Ovary (tissue), 10 donors: ENCODE data around the gene KRTAP10-12. TPM values are rescaled to one million over a fixed set of nuclear protein-coding genes. Genes with fewer than 3 reads are reported as not detected.
"Not testable (repeated sequence)": the region's sequence is repeated elsewhere in the genome, so short reads cannot be mapped to it uniquely, and the experiment has no call there.

Experiments
- DNase-seq, 5 donors: peaks; one replicate each; pipeline ENCODE4 v3.0.0-alpha.2; 2019 to 2020
- H3K27ac ChIP-seq, 2 donors: fragments of 200-600 bp; one replicate each; pipeline versions ENCODE4 v1.5.1 to v1.8.0; 2019 to 2022
- H3K27me3 ChIP-seq: fragments of 200-600 bp; one replicate; pipeline ENCODE4 v1.8.0; 2022
- H3K36me3 ChIP-seq: fragments of 200-600 bp; sonication (generic); one replicate; pipeline ENCODE4 v1.5.1; 2019
- H3K4me1 ChIP-seq: one replicate; pipeline ENCODE4 v1.8.1; 2013; ENCODE audit warnings: mild to moderate bottlenecking, moderate library complexity; ENCODE audit not compliant: insufficient read depth
- H3K4me3 ChIP-seq: fragments of 200-600 bp; sonication (generic); one replicate; pipeline ENCODE4 v1.5.1; 2017
- H3K9me3 ChIP-seq, 2 donors: fragments of 200-600 bp in 1 of 2; sonication (generic) in 1 of 2; one replicate each; pipeline versions ENCODE4 v1.5.1 to v1.8.1; 2013 to 2019; ENCODE audit warnings: mild to moderate bottlenecking in 1 of 2, moderate library complexity in 1 of 2
- CTCF ChIP-seq, 3 donors: fragments of 450-650 bp in 2 of 3; fragments of 200-600 bp in 1 of 3; IDR thresholded peaks; one replicate each; pipeline versions ENCODE4 v1.5.1 to v1.8.0; 2016 to 2022; ENCODE audit warnings: antibody characterized with exemption in 3 of 3, mild to moderate bottlenecking in 1 of 3
- EP300 ChIP-seq: sonication (generic); formaldehyde crosslinking; IDR thresholded peaks from one replicate; pipeline ENCODE4 v1.6.1; 2017; ENCODE audit warnings: antibody characterized with exemption
- POLR2A ChIP-seq: fragments of 450-650 bp; IDR thresholded peaks from one replicate; pipeline ENCODE4 v1.6.1; 2017; ENCODE audit warnings: antibody characterized with exemption, mild to moderate bottlenecking, moderate library complexity
- WGBS, 3 donors: extraction: QIAGEN DNeasy Blood & Tissue Kit in 1 of 3; methylation state at CpG; one replicate each; pipeline versions ENCODE4 v1.1.5 to v1.1.7; 2013 to 2017; 5-methylcytosine and 5-hydroxymethylcytosine counted together
- intact Hi-C, 4 donors: fragments of 100-400 bp; cut with DNase I; formaldehyde crosslinking; loops; one replicate each; pipeline versions ENCODE4 v1.11.0 to v1.15.1; 2022 to 2023
- long read RNA-seq, 3 donors: library from polyadenylated mRNA in 2 of 3; unstranded in 2 of 3; transcript quantifications; one replicate each; pipeline ENCODE4 v2.0.0 and lab custom pipeline, GENCODE V29; 2021 to 2026
- polyA plus RNA-seq, 2 donors: library from polyadenylated mRNA; stranded (reverse); fragments of 200-250 nt in 1 of 2; fragments of 350-450 nt in 1 of 2; fragmentation: Illumina TruSeq in 1 of 2; extraction: RNeasy Lipid Tissue Mini Kit (QIAGEN cat#74804) in 1 of 2; gene quantifications; one replicate each; pipeline ENCODE4 v1.2.3, GENCODE V29; 2013 to 2014
- total RNA-seq, 7 donors: library from RNA; depleted of rRNA in 2 of 7; stranded (reverse); fragments of >200 nt in 2 of 7; fragmentation: NEBNext Ultra II Directional in 3 of 7; extraction: Animal tissue kit (Norgen Biotek cat#: 25700) in 3 of 7; gene quantifications; one replicate each; pipeline versions ENCODE4 v1.1.0 to v1.2.4, GENCODE V29; 2016 to 2023
- donor health status: DM: no; HTN: no; CAD: no; lungs with moderate emphysema.
- donor health status: DM: no; HTN: no; CAD: no.
- donor health status: Bipolar disorder and iron deficiency.
- donor health status: DM: yes; HTN: yes; CAD: no.
- donor health status: DM: no; HTN: no; CAD: no.
- donor health status: DM: yes; HTN: yes; CAD: no.

Gene KRTAP10-12
- total RNA-seq (not detected), polyA plus RNA-seq (not detected)
- long read RNA-seq, donor 1: 0 reads
- long read RNA-seq, donor 2: 0 reads
- long read RNA-seq, donor 3: 0 reads

GRCh38 chr21:44697172-44697810, at the start of gene KRTAP10-12:
TSS of gene KRTAP10-12 (plus strand) at chr21:44697172. CDS start at chr21:44697202, 30 bp downstream.
- H3K9me3 ChIP-seq, H3K27me3 ChIP-seq, H3K27ac ChIP-seq, H3K4me3 ChIP-seq, intact Hi-C loops, DNase-seq, H3K4me1 ChIP-seq, H3K36me3 ChIP-seq: not testable (repeated sequence)
- WGBS, 3 donors: 36 to 56% (median 49%) methylated on average over 20 to 21 of the region's 21 CpGs

DNA sequence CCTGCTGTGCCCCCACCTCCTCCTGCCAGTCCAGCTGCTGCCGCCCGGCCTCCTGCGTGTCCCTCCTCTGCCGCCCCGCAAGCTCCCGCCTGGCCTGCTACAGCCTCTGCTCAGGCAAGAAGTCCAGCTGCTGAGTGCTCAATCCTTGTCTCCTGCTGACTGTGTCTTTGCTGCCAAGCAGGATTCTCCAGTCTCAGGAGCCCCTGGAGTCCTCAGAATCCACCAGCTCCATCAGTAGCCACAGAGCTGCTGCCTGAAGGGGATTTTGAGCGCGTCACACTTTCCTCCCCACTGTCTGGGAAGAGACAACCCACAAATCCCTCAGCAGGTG, 49.8 kb upstream of the KRTAP10-12 start:
- no peak for DNase-seq
- TF ChIP-seq POLR2A (no peak), CTCF (IDR thresholded peaks at IDR 0.05) (no peak), EP300 (no peak)
- intact Hi-C loops: no loop called here
- no peaks in the 10 kb centered on the region for H3K27me3 ChIP-seq
- no peak overlapping the region for H3K4me3 ChIP-seq
- H3K27ac ChIP-seq: no peak overlapping the region
- no peaks in the 10 kb centered on the region for H3K4me1 ChIP-seq
- WGBS, 3 donors: 37 to 53% (median 51%) methylated on average over 8 of the region's 8 CpGs
- H3K9me3 ChIP-seq: no peaks in the 10 kb centered on the region
- no peaks in the 10 kb centered on the region for H3K36me3 ChIP-seq

DNA sequence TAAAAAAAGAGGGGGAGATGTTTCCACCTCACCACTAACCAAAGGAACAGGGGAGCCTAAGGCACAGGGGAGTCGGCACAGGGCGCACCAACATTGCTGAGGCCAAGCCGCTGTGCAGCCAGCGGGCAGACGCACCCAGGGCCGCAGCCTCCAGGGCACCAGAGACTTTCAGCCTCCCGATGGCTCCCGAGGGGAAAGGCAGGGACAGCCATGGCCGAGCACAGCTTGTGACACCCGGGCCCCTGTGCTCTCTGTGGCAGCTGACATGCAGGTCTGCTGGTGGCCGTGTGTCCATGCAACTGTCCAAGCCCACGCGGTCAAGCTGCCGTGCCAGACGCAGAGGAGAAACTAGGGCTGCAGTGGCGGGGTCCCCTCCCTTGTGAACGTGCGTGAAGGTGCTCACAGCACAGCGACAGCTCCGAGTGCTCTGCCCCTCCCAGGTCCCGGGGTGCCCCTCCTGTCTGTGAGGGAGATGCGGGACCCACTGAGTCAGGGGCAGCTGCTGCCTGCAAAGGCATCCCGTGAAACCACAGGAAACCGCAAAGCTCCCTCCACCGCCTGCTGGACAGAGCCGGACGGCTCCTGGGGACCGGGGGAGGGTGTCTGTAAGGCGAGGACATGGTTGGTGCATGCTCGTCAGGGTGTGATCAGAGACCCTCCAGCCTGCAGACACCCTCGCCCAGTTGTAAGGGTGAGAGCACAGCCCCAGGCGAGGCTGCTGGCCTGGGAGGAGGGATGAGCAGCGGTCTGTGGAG, 48.2 kb upstream of the KRTAP10-12 start:
- DNase-seq: no peak

GRCh38 chr21:44649521-44650100, 47.4 kb upstream of the KRTAP10-12 start:
- TF ChIP-seq POLR2A (no peak), CTCF (IDR thresholded peaks at IDR 0.05) (no peak), EP300 (no peak)
- intact Hi-C loops: no loop called here
- H3K27ac ChIP-seq: no peak overlapping the region
- WGBS, 3 donors: 74 to 80% (median 76%) methylated on average over 13 to 18 of the region's 18 CpGs
- H3K27me3 ChIP-seq: no peaks in the 10 kb centered on the region
- H3K36me3 ChIP-seq: no peaks in the 10 kb centered on the region
- no peak overlapping the region for H3K4me3 ChIP-seq
- no peaks in the 10 kb centered on the region for H3K9me3 ChIP-seq
- DNase-seq: no peak
- H3K4me1 ChIP-seq: no peaks in the 10 kb centered on the region

More for the DNA sequence above, 48.2 kb upstream of the KRTAP10-12 start:
- no peak overlapping the region for H3K27ac ChIP-seq
- intact Hi-C loops: no loop called here
- no peaks in the 10 kb centered on the region for H3K36me3 ChIP-seq
- 66 to 72% (median 67%) methylated on average over 25 to 33 of the region's 33 CpGs for WGBS, 3 donors
- no peak for TF ChIP-seq POLR2A
- no peak for TF ChIP-seq EP300
- TF ChIP-seq CTCF (IDR thresholded peaks at IDR 0.05): no peak
- no peak overlapping the region for H3K4me3 ChIP-seq
- H3K4me1 ChIP-seq: no peaks in the 10 kb centered on the region
- H3K9me3 ChIP-seq: no peaks in the 10 kb centered on the region
- H3K27me3 ChIP-seq: no peaks in the 10 kb centered on the region
